HepG2 (cell line): ENCODE results near the gene SOX9. TPM values are rescaled to one million over a fixed set of nuclear protein-coding genes. Genes with fewer than 3 reads are reported as not detected.

ENCODE experiments used
- ADNP ChIP-seq: sonication (generic); formaldehyde crosslinking; IDR thresholded peaks from 2 replicates; pipeline ENCODE4 v1.4.0; 2020; ENCODE audit warnings: missing genetic modification reagents
- AHR ChIP-seq: IDR thresholded peaks from 2 replicates; pipeline ENCODE4 v1.6.1; 2018; ENCODE audit warnings: missing genetic modification reagents, missing compliant biosample characterization
- CBX1 ChIP-seq: IDR thresholded peaks from one replicate; pipeline ENCODE4 v1.6.1; 2016; ENCODE audit warnings: antibody characterized with exemption, low read depth
- CCAR2 ChIP-seq: fragments of 200-400 bp; formaldehyde crosslinking; optimal IDR thresholded peaks from 2 replicates; pipeline ENCODE3; 2018; ENCODE audit warnings: low read depth, mild to moderate bottlenecking, low read length, moderate library complexity
- ESRRA ChIP-seq: sonication (generic); formaldehyde crosslinking; IDR thresholded peaks from 2 replicates; pipeline ENCODE4 v1.5.1; 2020; ENCODE audit warnings: mild to moderate bottlenecking, low read depth, missing genetic modification reagents
- KLF16 ChIP-seq, 2 experiments: sonication (generic) in 1 of 2; formaldehyde crosslinking in 1 of 2; IDR thresholded peaks; 2 replicates each; pipeline versions ENCODE4 v1.6.1 to v1.8.0; 2016 to 2023; ENCODE audit warnings: missing genetic modification reagents in 2 of 2, missing compliant biosample characterization in 1 of 2
- MTA3 ChIP-seq: sonication (generic); formaldehyde crosslinking; IDR thresholded peaks from 2 replicates; pipeline ENCODE4 v1.4.0; 2020; ENCODE audit warnings: missing genetic modification reagents
- RNF2 ChIP-seq: fragments of 450-650 bp; conservative IDR thresholded peaks from 2 replicates; pipeline ENCODE4 v1.6.1; 2016; ENCODE audit warnings: low read depth
- SSRP1 ChIP-seq: IDR thresholded peaks from 2 replicates; pipeline ENCODE4 v1.6.1; 2016; ENCODE audit warnings: control low read depth
- SUZ12 ChIP-seq: fragments of 150-350 bp; IDR thresholded peaks from 2 replicates; pipeline ENCODE4 v1.6.1; 2014; ENCODE audit warnings: low read depth, low read length
- TARDBP ChIP-seq: sonication (generic); formaldehyde crosslinking; IDR thresholded peaks from 2 replicates; pipeline ENCODE4 v1.8.0; 2022; ENCODE audit warnings: mild to moderate bottlenecking, missing genetic modification reagents
- U2AF2 ChIP-seq: fragments of 200-400 bp; formaldehyde crosslinking; IDR thresholded peaks from 2 replicates; pipeline ENCODE4 v1.6.1; 2017; ENCODE audit warnings: low read depth, mild to moderate bottlenecking, low read length
- ZIK1 ChIP-seq: sonication (generic); formaldehyde crosslinking; IDR thresholded peaks from 2 replicates; pipeline ENCODE4 v1.5.0; 2020; ENCODE audit warnings: mild to moderate bottlenecking, low read depth, missing genetic modification reagents, borderline replicate concordance
- ZKSCAN8 ChIP-seq: IDR thresholded peaks from 2 replicates; pipeline ENCODE4 v1.6.1; 2016; ENCODE audit warnings: borderline replicate concordance, missing genetic modification reagents, missing compliant biosample characterization
- ZNF143 ChIP-seq: sonication (generic); formaldehyde crosslinking; IDR thresholded peaks from 2 replicates; pipeline ENCODE4 v1.4.0; 2020; ENCODE audit warnings: missing genetic modification reagents
- ZNF430 ChIP-seq: sonication (generic); formaldehyde crosslinking; IDR thresholded peaks from 2 replicates; pipeline ENCODE4 v1.9.0; 2021; ENCODE audit warnings: mild to moderate bottlenecking, missing genetic modification reagents
- ZNF550 ChIP-seq: sonication (generic); formaldehyde crosslinking; IDR thresholded peaks from 2 replicates; pipeline ENCODE4 v1.4.0; 2020; ENCODE audit warnings: mild to moderate bottlenecking, missing genetic modification reagents, borderline replicate concordance
- ZNF674 ChIP-seq: sonication (generic); formaldehyde crosslinking; IDR thresholded peaks from 2 replicates; pipeline ENCODE4 v1.5.0; 2020; ENCODE audit warnings: low read depth, mild to moderate bottlenecking, missing genetic modification reagents
- ZNF704 ChIP-seq: sonication (generic); formaldehyde crosslinking; IDR thresholded peaks from 2 replicates; pipeline ENCODE4 v1.8.1; 2023; ENCODE audit warnings: mild to moderate bottlenecking, inconsistent platforms, moderate library complexity, missing genetic modification reagents, borderline replicate concordance
- ZNF746 ChIP-seq: sonication (generic); formaldehyde crosslinking; IDR thresholded peaks from 2 replicates; pipeline ENCODE4 v1.8.0; 2022; ENCODE audit warnings: mild to moderate bottlenecking, missing genetic modification reagents
- polyA plus RNA-seq, 8 experiments: library from polyadenylated mRNA; depleted of rRNA in 3 of 8; stranded (reverse) in 7 of 8; unstranded in 1 of 8; fragments of >200 nt; fragmentation: Illumina TruSeq in 4 of 8; extraction: Trizol in 4 of 8; gene quantifications; 2 replicates each; pipeline versions ENCODE4 v1.2.1 to v1.2.3, GENCODE V29; 2011 to 2016; ENCODE audit warnings: low read depth in 4 of 8, missing spikeins in 1 of 8, mixed read lengths in 1 of 8; ENCODE audit not compliant: insufficient read depth in 1 of 8
- total RNA-seq, 5 experiments: library from RNA; depleted of rRNA; stranded (reverse); fragments of >200 nt; fragmentation: Illumina TruSeq; extraction: Trizol; gene quantifications; 2 replicates each; pipeline ENCODE4 v1.2.3, GENCODE V29; 2016; ENCODE audit warnings: low read depth in 1 of 5
- TF ChIP-seq, protein P1 (sequence below), 2 experiments: sonication (generic) in 1 of 2; formaldehyde crosslinking in 1 of 2; IDR thresholded peaks; 2 replicates each; pipeline versions ENCODE4 v1.4.0 to v1.6.1; 2016 to 2020; ENCODE audit warnings: borderline replicate concordance in 1 of 2, low read depth in 1 of 2, mild to moderate bottlenecking in 1 of 2, missing genetic modification reagents in 1 of 2
- TF ChIP-seq, protein P2 (sequence below): sonication (generic); formaldehyde crosslinking; IDR thresholded peaks from 2 replicates; pipeline ENCODE4 v1.5.0; 2020; ENCODE audit warnings: missing genetic modification reagents, mild to moderate bottlenecking, borderline replicate concordance
- TF ChIP-seq, protein P3 (sequence below): IDR thresholded peaks from 2 replicates; pipeline ENCODE4 v1.6.1; 2016; ENCODE audit warnings: mild to moderate bottlenecking, missing biosample characterization, missing genetic modification reagents

Gene SOX9
- total and polyA plus RNA-seq, 2 of the 13 experiments (the other 11 are each of a cell fraction or from before 2014, with no cell fraction given), result 16.1 to 27.6 TPM

DNA sequence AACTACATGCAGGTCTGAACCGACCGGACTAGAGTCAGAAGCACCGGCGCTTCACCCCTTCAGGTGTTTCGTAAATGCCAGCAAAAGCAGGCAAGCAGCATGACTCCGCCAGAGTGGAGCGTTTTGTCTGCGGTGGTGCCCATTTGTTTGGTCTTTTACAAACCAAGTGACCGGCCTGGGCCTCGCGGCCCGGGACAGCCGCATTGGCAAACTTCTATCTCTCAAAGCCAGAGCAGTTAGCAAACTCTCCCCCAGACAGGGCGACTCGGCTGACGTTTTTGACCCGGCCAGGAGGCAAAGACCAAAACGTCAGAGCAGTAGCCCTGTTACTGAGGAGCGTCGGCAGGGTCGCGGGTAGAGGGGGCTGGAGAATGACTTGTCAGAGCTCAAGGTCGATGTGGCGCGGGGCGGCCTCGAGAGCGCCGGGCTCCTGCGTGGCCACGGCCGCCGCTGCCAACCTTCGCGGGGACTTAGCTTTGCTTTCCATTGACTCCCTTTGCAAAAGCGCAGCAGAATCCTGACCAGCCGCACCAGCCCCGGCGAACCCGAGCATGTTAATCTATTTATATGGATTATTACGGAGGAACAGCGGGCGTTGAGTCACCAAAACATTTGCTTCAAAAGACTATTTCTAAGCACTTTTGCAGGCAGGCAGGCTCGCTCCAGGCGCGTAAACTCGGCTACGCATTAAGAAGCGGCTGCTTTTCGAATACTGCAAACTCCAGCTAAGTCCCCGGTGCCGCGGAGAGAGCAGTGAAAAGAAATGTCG is 763 bp upstream of the SOX9 start (continued):
- TF ChIP-seq ZNF704 (CRISPR knock-in tag) (no peak), ZNF674 (CRISPR knock-in tag) (no peak), ZKSCAN8 (0 out of 2 replicates have a peak, but pooled peaks have one; percentile 28), ZNF550 (CRISPR knock-in tag) (no peak), MTA3 (no peak), SUZ12 (no peak), ADNP (CRISPR knock-in tag) (no peak), SSRP1 (CRISPR knock-in tag) (no peak; the same call in 1 of the 2 replicates), KLF16 (CRISPR knock-in tag; IDR thresholded peaks at IDR 0.05) (no peak; a peak in 1 of 4 replicates), ESRRA (CRISPR knock-in tag) (peak; percentile 70), CCAR2 (no peak), AHR (CRISPR knock-in tag) (no peak), ZNF143 (CRISPR knock-in tag) (no peak), ZNF746 (CRISPR knock-in tag) (peak; percentile 73), RNF2 (0 out of 2 replicates have a peak, but pooled peaks have one; percentile 59), ZIK1 (CRISPR knock-in tag) (no peak), CBX1 (no peak), ZNF430 (CRISPR knock-in tag) (peak; percentile 17; the same call in 1 of the 2 replicates), TARDBP (CRISPR knock-in tag) (peak; percentile 76), U2AF2 (no peak)
- TF ChIP-seq, protein P1, sequence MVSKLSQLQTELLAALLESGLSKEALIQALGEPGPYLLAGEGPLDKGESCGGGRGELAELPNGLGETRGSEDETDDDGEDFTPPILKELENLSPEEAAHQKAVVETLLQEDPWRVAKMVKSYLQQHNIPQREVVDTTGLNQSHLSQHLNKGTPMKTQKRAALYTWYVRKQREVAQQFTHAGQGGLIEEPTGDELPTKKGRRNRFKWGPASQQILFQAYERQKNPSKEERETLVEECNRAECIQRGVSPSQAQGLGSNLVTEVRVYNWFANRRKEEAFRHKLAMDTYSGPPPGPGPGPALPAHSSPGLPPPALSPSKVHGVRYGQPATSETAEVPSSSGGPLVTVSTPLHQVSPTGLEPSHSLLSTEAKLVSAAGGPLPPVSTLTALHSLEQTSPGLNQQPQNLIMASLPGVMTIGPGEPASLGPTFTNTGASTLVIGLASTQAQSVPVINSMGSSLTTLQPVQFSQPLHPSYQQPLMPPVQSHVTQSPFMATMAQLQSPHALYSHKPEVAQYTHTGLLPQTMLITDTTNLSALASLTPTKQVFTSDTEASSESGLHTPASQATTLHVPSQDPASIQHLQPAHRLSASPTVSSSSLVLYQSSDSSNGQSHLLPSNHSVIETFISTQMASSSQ (IDR thresholded peaks at IDR 0.05; ENCODE audit: low read depth), result no peak
- TF ChIP-seq, protein P1 (CRISPR knock-in tag; IDR thresholded peaks at IDR 0.05; ENCODE audit: borderline replicate concordance), result peak; percentile 59; the same call in 1 of the 2 replicates
- TF ChIP-seq, protein P2, sequence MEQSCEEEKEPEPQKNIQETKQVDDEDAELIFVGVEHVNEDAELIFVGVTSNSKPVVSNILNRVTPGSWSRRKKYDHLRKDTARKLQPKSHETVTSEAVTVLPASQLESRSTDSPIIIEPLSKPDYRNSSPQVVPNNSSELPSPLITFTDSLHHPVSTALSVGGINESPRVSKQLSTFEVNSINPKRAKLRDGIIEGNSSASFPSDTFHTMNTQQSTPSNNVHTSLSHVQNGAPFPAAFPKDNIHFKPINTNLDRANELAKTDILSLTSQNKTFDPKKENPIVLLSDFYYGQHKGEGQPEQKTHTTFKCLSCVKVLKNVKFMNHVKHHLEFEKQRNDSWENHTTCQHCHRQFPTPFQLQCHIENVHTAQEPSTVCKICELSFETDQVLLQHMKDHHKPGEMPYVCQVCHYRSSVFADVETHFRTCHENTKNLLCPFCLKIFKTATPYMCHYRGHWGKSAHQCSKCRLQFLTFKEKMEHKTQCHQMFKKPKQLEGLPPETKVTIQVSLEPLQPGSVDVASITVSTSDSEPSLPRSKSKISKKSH (CRISPR knock-in tag), result peak; percentile 80; the same call in 1 of the 2 replicates
- TF ChIP-seq, protein P3, sequence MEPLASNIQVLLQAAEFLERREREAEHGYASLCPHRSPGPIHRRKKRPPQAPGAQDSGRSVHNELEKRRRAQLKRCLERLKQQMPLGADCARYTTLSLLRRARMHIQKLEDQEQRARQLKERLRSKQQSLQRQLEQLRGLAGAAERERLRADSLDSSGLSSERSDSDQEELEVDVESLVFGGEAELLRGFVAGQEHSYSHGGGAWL (CRISPR knock-in tag), result peak; percentile 78; the same call in 1 of the 2 replicates
